ENCODE measurements around the gene GIMAP7. TPM values are rescaled to one million over a fixed set of nuclear protein-coding genes. Genes with fewer than 3 reads are reported as not detected.

GIMAP7 gene
- not detected in 5 replicates for total RNA-seq (2022; extraction: Qiagen RNA extraction; ENCODE audit: low read depth)

DNA sequence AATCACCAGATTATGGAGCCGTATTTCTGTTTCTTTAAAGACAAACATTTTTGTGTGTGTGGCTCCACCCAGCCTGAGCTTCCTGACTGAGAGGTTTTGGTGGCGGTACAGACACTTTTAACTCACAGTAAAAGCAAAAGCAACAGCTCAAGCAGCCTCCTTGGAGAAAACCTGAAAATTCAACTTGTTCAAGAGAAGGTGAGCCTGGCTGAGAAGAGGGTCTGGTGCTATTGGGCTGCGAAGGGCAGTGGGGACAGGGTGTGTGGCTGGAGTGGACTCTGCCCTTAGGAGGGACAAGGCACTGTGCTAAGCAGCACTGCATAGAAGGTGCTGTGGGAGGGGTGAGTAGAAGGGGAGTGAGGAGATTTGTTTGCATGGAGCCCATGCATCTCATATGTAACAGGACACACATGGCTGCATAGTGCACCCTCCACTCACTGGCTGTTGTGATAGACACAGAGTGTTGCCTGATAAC, at the start of gene GIMAP7:
Gene GIMAP7 (plus strand): TSS at position 125 of the 475 bp plus-strand sequence. CDS start 5,103 bp downstream, outside the sequence.

DNA sequence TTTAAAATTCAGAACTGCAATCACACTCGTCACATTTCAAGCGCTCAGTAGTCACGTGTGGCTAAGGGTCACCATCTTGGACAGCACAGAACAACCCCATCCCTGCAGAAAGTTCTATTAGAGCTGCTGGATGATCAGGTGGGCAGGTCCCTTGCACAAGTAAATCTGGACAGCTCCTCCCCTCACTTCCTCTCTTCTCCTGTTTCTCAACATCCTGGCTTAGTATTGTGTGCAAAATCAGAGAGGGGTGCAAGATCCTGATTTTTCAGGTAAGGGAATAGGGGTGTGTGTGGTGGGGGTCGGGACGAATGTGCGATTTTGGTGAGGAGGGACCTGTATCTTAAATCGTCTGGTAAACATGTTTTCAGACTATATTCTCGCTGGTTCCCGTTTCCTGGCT, 52.5 kb downstream of the GIMAP7 start, which contains the start of gene GIMAP4:
Gene GIMAP4 (plus strand): TSS at position 222 of the 400 bp plus-strand sequence. CDS start 2,512 bp downstream, outside the sequence.

Other genes with a start within 250 kb of the GIMAP7 start
- gene LRRC61, start 191.5 kb upstream of the GIMAP7 start, total RNA-seq (2022; extraction: Qiagen RNA extraction; ENCODE audit: low read depth) = 0.05 to 0.21 TPM (median 0.10 TPM) in 4 of 5 replicates, not detected in the other
- not detected in 5 replicates for gene ACTR3C, start 191.3 kb upstream of the GIMAP7 start, total RNA-seq (2022; extraction: Qiagen RNA extraction; ENCODE audit: low read depth)
- not detected in 5 replicates for gene RARRES2, start 173.2 kb upstream of the GIMAP7 start, total RNA-seq (2022; extraction: Qiagen RNA extraction; ENCODE audit: low read depth)
- 76.4 to 94.5 TPM (median 87.7 TPM) in 5 replicates for gene REPIN1, start 146.1 kb upstream of the GIMAP7 start, total RNA-seq (2022; extraction: Qiagen RNA extraction; ENCODE audit: low read depth)
- gene ZNF775, start 135.5 kb upstream of the GIMAP7 start, total RNA-seq (2022; extraction: Qiagen RNA extraction; ENCODE audit: low read depth) = 4.1 to 7.5 TPM (median 5.7 TPM) in 5 replicates
- gene GIMAP8, start 64.2 kb upstream of the GIMAP7 start, total RNA-seq (2022; extraction: Qiagen RNA extraction; ENCODE audit: low read depth) = not detected in 5 replicates
- gene GIMAP4, start 52.5 kb downstream of the GIMAP7 start, total RNA-seq (2022; extraction: Qiagen RNA extraction; ENCODE audit: low read depth) = not detected in 5 replicates
- not detected in 5 replicates for gene GIMAP6, start 117.5 kb downstream of the GIMAP7 start, total RNA-seq (2022; extraction: Qiagen RNA extraction; ENCODE audit: low read depth)
- gene GIMAP2, start 170.8 kb downstream of the GIMAP7 start, total RNA-seq (2022; extraction: Qiagen RNA extraction; ENCODE audit: low read depth) = 0.06 TPM in 2 of 5 replicates, not detected in the others
- not detected in 5 replicates for gene GIMAP1, start 201.7 kb downstream of the GIMAP7 start, total RNA-seq (2022; extraction: Qiagen RNA extraction; ENCODE audit: low read depth)
- not detected in 5 replicates for gene GIMAP5, start 222.5 kb downstream of the GIMAP7 start, total RNA-seq (2022; extraction: Qiagen RNA extraction; ENCODE audit: low read depth)

Measured in A549 treated with DMSO at 1 μM for 4 hours (cell line).